Ishikawa (cell line): ENCODE results near the gene HEY2.

Experiments
- CEBPB ChIP-seq: IDR thresholded peaks from 2 replicates; pipeline ENCODE4 v1.6.1; 2012
- CREB1 ChIP-seq: IDR thresholded peaks from 2 replicates; pipeline ENCODE4 v1.6.1; 2012; ENCODE audit warnings: low read depth
- EGR1 ChIP-seq: IDR thresholded peaks from 2 replicates; pipeline ENCODE4 v1.6.1; 2012
- EP300 ChIP-seq: IDR thresholded peaks from 2 replicates; pipeline ENCODE4 v1.6.1; 2012; ENCODE audit warnings: borderline replicate concordance
- FOXM1 ChIP-seq: IDR thresholded peaks from 2 replicates; pipeline ENCODE4 v1.6.1; 2012; ENCODE audit warnings: low read depth, borderline replicate concordance
- NFIC ChIP-seq: IDR thresholded peaks from 2 replicates; pipeline ENCODE4 v1.6.1; 2012
- RAD21 ChIP-seq: IDR thresholded peaks from 2 replicates; pipeline ENCODE4 v1.6.1; 2012; ENCODE audit warnings: low read depth
- TAF1 ChIP-seq: IDR thresholded peaks from 2 replicates; pipeline ENCODE4 v1.6.1; 2012; ENCODE audit warnings: low read depth, mild to moderate bottlenecking
- TCF12 ChIP-seq: IDR thresholded peaks from 2 replicates; pipeline ENCODE4 v1.6.1; 2012; ENCODE audit warnings: low read depth
- TEAD4 ChIP-seq: IDR thresholded peaks from 2 replicates; pipeline ENCODE4 v1.6.1; 2012
- YY1 ChIP-seq: IDR thresholded peaks from 2 replicates; pipeline ENCODE4 v1.6.1; 2012; ENCODE audit warnings: low read depth
- ZBTB7A ChIP-seq: IDR thresholded peaks from 2 replicates; pipeline ENCODE4 v1.6.1; 2012; ENCODE audit warnings: low read depth
- TF ChIP-seq, protein P1 (sequence below): IDR thresholded peaks from 2 replicates; pipeline ENCODE4 v1.6.1; 2012
- TF ChIP-seq, protein P2 (sequence below): IDR thresholded peaks from 2 replicates; pipeline ENCODE4 v1.6.1; 2012; ENCODE audit warnings: low read depth, mild to moderate bottlenecking
- TF ChIP-seq, protein P3 (sequence below): IDR thresholded peaks from 2 replicates; pipeline ENCODE4 v1.6.1; 2012

HEY2 gene

GRCh38 chr6:125743604-125744003 is 5.8 kb upstream of the HEY2 start:
- TF ChIP-seq EGR1 (no peak), RAD21 (no peak)
- TF ChIP-seq, protein P1, sequence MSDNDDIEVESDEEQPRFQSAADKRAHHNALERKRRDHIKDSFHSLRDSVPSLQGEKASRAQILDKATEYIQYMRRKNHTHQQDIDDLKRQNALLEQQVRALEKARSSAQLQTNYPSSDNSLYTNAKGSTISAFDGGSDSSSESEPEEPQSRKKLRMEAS: no peak

DNA sequence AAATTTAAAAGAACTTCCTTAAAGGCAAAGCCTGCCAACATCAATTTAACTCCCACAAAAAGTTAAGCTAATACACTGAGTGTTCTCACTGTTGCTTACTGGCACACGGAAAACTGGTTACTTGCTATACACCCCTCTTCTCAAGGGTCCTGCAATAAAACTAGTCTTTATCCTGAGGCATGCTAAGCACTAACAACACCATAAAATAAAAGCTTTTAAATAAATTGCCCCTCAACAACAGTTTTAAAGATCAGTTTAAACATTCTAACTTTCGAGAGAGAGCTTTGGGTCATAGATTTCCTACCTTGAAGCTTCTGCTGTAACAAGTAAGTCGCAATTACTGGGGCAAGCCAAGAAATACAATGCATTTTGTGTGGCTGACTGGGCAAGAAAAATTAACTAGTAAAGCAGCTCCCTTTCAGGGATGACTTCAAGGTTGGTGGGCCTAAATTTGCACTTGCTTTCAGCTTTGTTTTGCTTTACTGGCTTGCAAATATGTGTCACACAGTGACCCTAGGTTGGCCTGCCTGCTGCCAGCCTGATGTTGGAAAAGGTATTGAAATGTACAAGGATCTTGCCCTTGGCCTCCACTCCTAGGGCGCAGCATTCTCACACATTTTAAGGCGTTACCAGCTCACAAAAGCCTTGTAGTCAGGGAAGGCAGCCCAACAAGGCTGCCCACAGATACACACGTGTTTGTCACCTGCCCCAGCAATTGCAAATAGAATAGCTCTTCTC is 4.0 kb upstream of the HEY2 start:
- no peak for TF ChIP-seq EP300

DNA sequence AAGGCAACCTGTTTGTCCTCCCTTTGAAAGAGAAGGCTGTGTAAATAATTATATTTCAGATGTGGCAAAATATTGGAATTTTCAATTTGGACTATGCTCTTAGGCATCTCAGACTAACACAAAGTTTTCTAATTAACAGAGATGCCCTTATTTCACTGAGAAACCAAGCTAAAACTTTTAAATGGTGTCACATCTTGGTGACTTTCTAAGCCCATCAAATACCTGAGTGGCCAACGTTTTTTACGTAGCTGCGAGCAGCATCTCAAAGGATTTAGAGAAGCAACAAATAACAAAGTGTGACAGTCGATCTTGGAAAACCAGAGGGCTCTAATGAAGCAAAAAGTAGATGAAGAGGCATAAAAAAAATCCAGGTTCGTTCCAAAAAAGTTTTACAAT is 3.4 kb upstream of the HEY2 start:
- TF ChIP-seq RAD21 (no peak), NFIC (no peak), TEAD4 (no peak), TCF12 (no peak), CREB1 (no peak), YY1 (no peak), EGR1 (no peak), CEBPB (no peak), EP300 (no peak), FOXM1 (no peak), ZBTB7A (no peak), TAF1 (no peak)
- TF ChIP-seq, protein P2, sequence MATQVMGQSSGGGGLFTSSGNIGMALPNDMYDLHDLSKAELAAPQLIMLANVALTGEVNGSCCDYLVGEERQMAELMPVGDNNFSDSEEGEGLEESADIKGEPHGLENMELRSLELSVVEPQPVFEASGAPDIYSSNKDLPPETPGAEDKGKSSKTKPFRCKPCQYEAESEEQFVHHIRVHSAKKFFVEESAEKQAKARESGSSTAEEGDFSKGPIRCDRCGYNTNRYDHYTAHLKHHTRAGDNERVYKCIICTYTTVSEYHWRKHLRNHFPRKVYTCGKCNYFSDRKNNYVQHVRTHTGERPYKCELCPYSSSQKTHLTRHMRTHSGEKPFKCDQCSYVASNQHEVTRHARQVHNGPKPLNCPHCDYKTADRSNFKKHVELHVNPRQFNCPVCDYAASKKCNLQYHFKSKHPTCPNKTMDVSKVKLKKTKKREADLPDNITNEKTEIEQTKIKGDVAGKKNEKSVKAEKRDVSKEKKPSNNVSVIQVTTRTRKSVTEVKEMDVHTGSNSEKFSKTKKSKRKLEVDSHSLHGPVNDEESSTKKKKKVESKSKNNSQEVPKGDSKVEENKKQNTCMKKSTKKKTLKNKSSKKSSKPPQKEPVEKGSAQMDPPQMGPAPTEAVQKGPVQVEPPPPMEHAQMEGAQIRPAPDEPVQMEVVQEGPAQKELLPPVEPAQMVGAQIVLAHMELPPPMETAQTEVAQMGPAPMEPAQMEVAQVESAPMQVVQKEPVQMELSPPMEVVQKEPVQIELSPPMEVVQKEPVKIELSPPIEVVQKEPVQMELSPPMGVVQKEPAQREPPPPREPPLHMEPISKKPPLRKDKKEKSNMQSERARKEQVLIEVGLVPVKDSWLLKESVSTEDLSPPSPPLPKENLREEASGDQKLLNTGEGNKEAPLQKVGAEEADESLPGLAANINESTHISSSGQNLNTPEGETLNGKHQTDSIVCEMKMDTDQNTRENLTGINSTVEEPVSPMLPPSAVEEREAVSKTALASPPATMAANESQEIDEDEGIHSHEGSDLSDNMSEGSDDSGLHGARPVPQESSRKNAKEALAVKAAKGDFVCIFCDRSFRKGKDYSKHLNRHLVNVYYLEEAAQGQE: no peak
- TF ChIP-seq, protein P3, sequence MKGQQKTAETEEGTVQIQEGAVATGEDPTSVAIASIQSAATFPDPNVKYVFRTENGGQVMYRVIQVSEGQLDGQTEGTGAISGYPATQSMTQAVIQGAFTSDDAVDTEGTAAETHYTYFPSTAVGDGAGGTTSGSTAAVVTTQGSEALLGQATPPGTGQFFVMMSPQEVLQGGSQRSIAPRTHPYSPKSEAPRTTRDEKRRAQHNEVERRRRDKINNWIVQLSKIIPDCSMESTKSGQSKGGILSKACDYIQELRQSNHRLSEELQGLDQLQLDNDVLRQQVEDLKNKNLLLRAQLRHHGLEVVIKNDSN: no peak
- TF ChIP-seq, protein P1: no peak

DNA sequence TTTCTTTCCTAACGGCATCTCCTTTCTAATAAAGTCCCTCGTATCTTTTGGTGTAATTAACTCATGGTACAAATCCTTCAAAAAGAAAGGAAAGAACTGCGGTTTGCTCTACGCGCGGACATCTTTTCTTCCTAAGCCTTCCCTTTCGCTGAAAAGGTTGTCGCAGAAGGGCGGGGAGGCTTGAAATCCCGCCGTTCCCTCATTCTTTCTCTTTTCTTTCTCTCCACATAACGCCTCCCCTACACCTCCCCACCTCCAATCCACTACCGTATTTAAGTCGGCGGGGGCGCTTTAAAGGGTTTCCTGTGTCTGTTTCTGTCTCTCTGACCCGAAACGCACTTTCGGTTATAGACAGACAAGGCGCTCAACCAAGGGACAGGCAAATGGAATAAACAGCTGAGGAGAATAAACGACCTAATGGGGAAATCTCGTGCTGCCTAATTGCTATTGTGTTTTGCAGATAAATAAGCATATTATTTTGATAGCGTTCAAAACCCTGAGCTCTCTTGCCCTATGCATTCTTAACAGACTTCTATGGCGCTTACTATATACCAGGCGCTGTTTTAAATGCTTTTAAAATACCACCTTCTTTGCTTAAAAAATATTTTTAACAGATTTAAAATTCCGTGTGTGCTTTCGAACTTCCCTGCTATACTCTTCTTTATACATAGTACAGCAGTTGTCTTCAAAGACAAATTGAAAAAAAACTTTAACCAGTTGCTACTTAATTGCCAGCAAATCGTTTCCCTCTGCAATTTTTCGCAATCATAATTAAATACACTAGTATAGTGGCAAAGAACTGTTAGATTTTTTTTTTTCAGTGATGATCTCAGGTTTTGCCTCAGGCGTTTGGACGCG is 2.5 kb upstream of the HEY2 start:
- TF ChIP-seq, protein P2: no peak
- TF ChIP-seq, protein P3: no peak
- no peak for TF ChIP-seq EP300

DNA sequence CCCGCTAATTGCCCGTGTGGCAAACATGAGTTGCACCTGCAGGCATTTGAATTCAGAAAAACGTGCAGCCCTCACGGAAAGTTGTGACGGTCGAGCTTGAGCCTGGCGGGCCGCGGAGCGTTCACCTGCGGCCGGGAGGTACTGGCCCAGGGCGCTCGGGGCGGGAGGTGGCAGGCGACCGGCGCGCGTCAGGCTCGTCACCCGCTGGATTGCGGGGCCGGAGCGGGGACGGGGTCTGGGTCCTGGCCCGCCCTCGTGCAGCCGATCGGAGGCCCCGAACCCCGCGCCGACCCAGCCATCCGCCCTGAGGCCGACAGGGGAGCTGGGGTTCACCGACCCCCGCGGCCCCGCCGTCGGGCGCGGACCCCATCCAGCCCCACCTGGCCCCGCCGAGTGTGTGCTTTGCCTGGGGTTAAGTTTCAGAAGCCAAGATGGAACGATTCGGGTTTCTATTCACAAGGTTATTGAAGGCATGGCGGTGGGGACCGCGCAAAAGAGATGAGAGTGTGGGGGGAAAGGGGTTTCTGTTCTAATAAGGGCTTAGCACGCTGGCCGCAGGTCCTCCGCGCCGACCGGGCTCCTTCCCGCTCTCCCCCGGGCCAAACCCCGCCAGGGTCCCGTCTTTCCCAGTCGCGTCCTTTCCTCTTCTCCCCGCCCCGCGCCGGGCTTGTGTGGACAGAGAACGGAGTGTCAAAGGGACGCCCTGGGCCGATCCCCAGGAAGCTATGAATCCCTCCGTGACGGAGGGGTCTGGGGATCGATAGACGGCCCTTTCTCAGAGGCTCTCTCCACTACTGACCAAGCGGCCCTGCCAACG is 1.6 kb upstream of the HEY2 start:
- TF ChIP-seq, protein P1: 0 out of 2 replicates have a peak, but pooled peaks have one; percentile 35
- TF ChIP-seq RAD21: no peak
